HCT116 (cell line): ENCODE results near the gene COG5. TPM values are rescaled to one million over a fixed set of nuclear protein-coding genes. Genes with fewer than 3 reads are reported as not detected.

Experiments used
- ATAC-seq: fragments of 200-7000 bp; cut with Tn5 transposase; 2 replicates; pipeline ENCODE4 v1.9.1; 2020; ENCODE audit warnings: mild to moderate bottlenecking, moderate library complexity
- BruUV-seq: library from RNA; stranded (reverse); fragments of 400-500 nt; replicated peaks from 2 replicates; lab custom pipeline; 2021; lab: Mats Ljungman, UMichigan
- CTCF ChIA-PET: fragments of 300-600 bp; sonication (Branson Sonifier 250); formaldehyde crosslinking; loops from one replicate; lab custom pipeline; 2021; ENCODE audit warnings: antibody characterized with exemption; lab: Charles Lee
- POLR2A ChIA-PET: fragments of 300-600, 350-600 bp; sonication (Branson Sonifier 250); formaldehyde crosslinking; loops from one replicate; lab custom pipeline; 2021; ENCODE audit warnings: antibody characterized with exemption; lab: Charles Lee
- RAD21 ChIA-PET, 2 experiments: fragments of 300-600 bp; sonication (Branson Sonifier 250); formaldehyde crosslinking; loops; one replicate each; lab custom pipeline; 2023; ENCODE audit warnings: low total read pairs in 2 of 2; ENCODE audit not compliant: uncharacterized antibody in 2 of 2, unreplicated experiment in 2 of 2, low non-redundant PET in 1 of 2; lab: Charles Lee
- DNase-seq: peaks from one replicate; pipeline ENCODE4 v3.0.0-alpha.2; 2010; ENCODE audit warnings: low read depth, low spot score
- H2AFZ ChIP-seq: fragments of 200-600 bp; shearing (Covaris generic), sonication (generic); 2 replicates; pipeline ENCODE4 v1.6.1; 2017; ENCODE audit warnings: low read depth, mixed run types, mixed read lengths, antibody characterized with exemption, low read length; ENCODE audit not compliant: poor library complexity, severe bottlenecking
- H3K27ac ChIP-seq: 2 replicates; pipeline ENCODE4 v1.5.1; 2012; ENCODE audit warnings: low read depth, low read length
- H3K27me3 ChIP-seq: fragments of 200-600 bp; sonication (generic); 2 replicates; pipeline ENCODE4 v1.6.1; 2016; ENCODE audit warnings: mixed run types, low read length, mixed read lengths; ENCODE audit not compliant: insufficient read depth
- H3K36me3 ChIP-seq, 2 experiments: fragments of 200-500 bp in 1 of 2; fragments of 200-600 bp in 1 of 2; sonication (Bioruptor generic) in 1 of 2; sonication (generic) in 1 of 2; 2 replicates each; pipeline versions ENCODE4 v1.5.1 to v1.6.1; 2014 to 2016; ENCODE audit warnings: low read length in 2 of 2, inconsistent platforms in 1 of 2, mixed read lengths in 1 of 2, mixed run types in 1 of 2; ENCODE audit not compliant: insufficient read depth in 2 of 2, control insufficient read depth in 1 of 2
- H3K4me1 ChIP-seq, 2 experiments: fragments of 200-600 bp in 1 of 2; sonication (generic) in 1 of 2; 2 replicates each; pipeline versions ENCODE4 v1.5.1 to v1.6.1; 2012 to 2017; ENCODE audit warnings: low read length in 2 of 2, inconsistent platforms in 1 of 2, mild to moderate bottlenecking in 1 of 2, mixed read lengths in 1 of 2, mixed run types in 1 of 2, moderate library complexity in 1 of 2; ENCODE audit not compliant: insufficient read depth in 2 of 2, control insufficient read depth in 1 of 2
- H3K4me2 ChIP-seq: fragments of 200-600 bp; sonication (generic); 2 replicates; pipeline ENCODE4 v1.6.1; 2017; ENCODE audit warnings: mixed run types, low read length, mixed read lengths
- H3K4me3 ChIP-seq, 2 experiments: fragments of 200-600 bp in 1 of 2; sonication (generic) in 1 of 2; replicated peaks in 1 of 2; 2 replicates each; pipeline ENCODE4 v1.5.1; 2011 to 2016; ENCODE audit warnings: low read length in 2 of 2, control low read depth in 1 of 2, low read depth in 1 of 2, mild to moderate bottlenecking in 1 of 2, mixed read lengths in 1 of 2, mixed run types in 1 of 2
- H3K79me2 ChIP-seq: fragments of 200-600 bp; sonication (generic); 2 replicates; pipeline ENCODE4 v1.6.1; 2017; ENCODE audit warnings: mild to moderate bottlenecking, mixed run types, low read length, moderate library complexity, mixed read lengths; ENCODE audit not compliant: insufficient read depth
- H3K9ac ChIP-seq: fragments of 200-600 bp; sonication (generic); 2 replicates; pipeline ENCODE4 v1.6.1; 2016; ENCODE audit warnings: low read length, mixed read lengths
- H3K9me2 ChIP-seq: fragments of 200-600 bp; sonication (generic), shearing (Covaris generic); 2 replicates; pipeline ENCODE4 v1.6.1; 2017; ENCODE audit warnings: mixed run types, mild to moderate bottlenecking, moderate library complexity; ENCODE audit not compliant: insufficient read depth
- H3K9me3 ChIP-seq, 2 experiments: fragments of 200-500 bp in 1 of 2; fragments of 200-600 bp in 1 of 2; sonication (Bioruptor generic) in 1 of 2; sonication (generic) in 1 of 2; 2 replicates each; pipeline ENCODE4 v1.6.1; 2014 to 2017; ENCODE audit warnings: low read length in 2 of 2, mixed read lengths in 2 of 2, inconsistent platforms in 1 of 2, low read depth in 1 of 2, mild to moderate bottlenecking in 1 of 2, mixed run types in 1 of 2, moderate library complexity in 1 of 2; ENCODE audit not compliant: control insufficient read depth in 1 of 2, insufficient read depth in 1 of 2
- H4K20me1 ChIP-seq: fragments of 200-600 bp; sonication (generic), shearing (Covaris generic); 2 replicates; pipeline ENCODE4 v1.6.1; 2017; ENCODE audit warnings: mixed run types, mild to moderate bottlenecking, moderate library complexity; ENCODE audit not compliant: insufficient read depth
- CBX3 ChIP-seq: IDR thresholded peaks from 2 replicates; pipeline ENCODE4 v1.6.1; 2012; ENCODE audit warnings: low read depth
- CEBPB ChIP-seq: IDR thresholded peaks from 2 replicates; pipeline ENCODE4 v1.6.1; 2012; ENCODE audit warnings: low read depth
- CTCF ChIP-seq, 3 experiments: fragments of 200-600 bp in 1 of 3; sonication (generic) in 1 of 3; IDR thresholded peaks in 2 of 3; conservative IDR thresholded peaks in 1 of 3; 2 replicates each; pipeline ENCODE4 v1.5.1; 2012 to 2017; ENCODE audit warnings: low read depth in 2 of 3, low read length in 2 of 3, antibody characterized with exemption in 1 of 3, borderline replicate concordance in 1 of 3, control low read depth in 1 of 3, mild to moderate bottlenecking in 1 of 3, mixed read lengths in 1 of 3, mixed run types in 1 of 3, moderate library complexity in 1 of 3; ENCODE audit not compliant: insufficient read depth in 1 of 3
- ELF1 ChIP-seq: IDR thresholded peaks from 2 replicates; pipeline ENCODE4 v1.6.1; 2012; ENCODE audit warnings: low read depth, borderline replicate concordance
- JUND ChIP-seq: IDR thresholded peaks from 2 replicates; pipeline ENCODE4 v1.6.1; 2012
- MAX ChIP-seq: IDR thresholded peaks from 2 replicates; pipeline ENCODE4 v1.6.1; 2012
- POLR2A ChIP-seq: IDR thresholded peaks from 2 replicates; pipeline ENCODE4 v1.7.0; 2011; ENCODE audit warnings: borderline replicate concordance; ENCODE audit not compliant: insufficient read depth, insufficient read length; ENCODE audit errors: extremely low read depth
- POLR2AphosphoS5 ChIP-seq: IDR thresholded peaks from 2 replicates; pipeline ENCODE4 v1.6.1; 2011; ENCODE audit warnings: mild to moderate bottlenecking, low read depth, low read length, moderate library complexity
- RAD21 ChIP-seq: IDR thresholded peaks from 2 replicates; pipeline ENCODE4 v1.6.1; 2012; ENCODE audit warnings: low read depth, mild to moderate bottlenecking
- SIN3A ChIP-seq: IDR thresholded peaks from 2 replicates; pipeline ENCODE4 v1.6.1; 2012; ENCODE audit warnings: low read depth
- SP1 ChIP-seq: IDR thresholded peaks from 2 replicates; pipeline ENCODE4 v1.6.1; 2012; ENCODE audit warnings: low read depth
- TCF7L2 ChIP-seq: IDR thresholded peaks from 2 replicates; pipeline ENCODE4 v1.7.0; 2011; ENCODE audit warnings: borderline replicate concordance, inconsistent platforms; ENCODE audit not compliant: insufficient read depth, insufficient read length; ENCODE audit errors: extremely low read depth
- ZFX ChIP-seq: fragments of 450-650 bp; IDR thresholded peaks from 2 replicates; pipeline ENCODE4 v1.6.1; 2017
- intact Hi-C: fragments of 100-400 bp; cut with micrococcal nuclease; formaldehyde crosslinking; loops from 2 replicates; pipeline ENCODE4 v1.10.0; 2022
- total RNA-seq: library from RNA; stranded (reverse); gene quantifications from one replicate; pipeline ENCODE4 v1.2.1, GENCODE V29; 2021; ENCODE audit not compliant: unreplicated experiment
- TF ChIP-seq, protein P1 (sequence below): IDR thresholded peaks from 2 replicates; pipeline ENCODE4 v1.6.1; 2012
- TF ChIP-seq, protein P2 (sequence below): IDR thresholded peaks from 2 replicates; pipeline ENCODE4 v1.6.1; 2011; ENCODE audit warnings: mild to moderate bottlenecking, low read length, moderate library complexity; ENCODE audit not compliant: insufficient replicate concordance; ENCODE audit errors: extremely low read depth

The COG5 gene
- total RNA-seq, 1 experiment from 2014 or later: 30.7 TPM

DNA sequence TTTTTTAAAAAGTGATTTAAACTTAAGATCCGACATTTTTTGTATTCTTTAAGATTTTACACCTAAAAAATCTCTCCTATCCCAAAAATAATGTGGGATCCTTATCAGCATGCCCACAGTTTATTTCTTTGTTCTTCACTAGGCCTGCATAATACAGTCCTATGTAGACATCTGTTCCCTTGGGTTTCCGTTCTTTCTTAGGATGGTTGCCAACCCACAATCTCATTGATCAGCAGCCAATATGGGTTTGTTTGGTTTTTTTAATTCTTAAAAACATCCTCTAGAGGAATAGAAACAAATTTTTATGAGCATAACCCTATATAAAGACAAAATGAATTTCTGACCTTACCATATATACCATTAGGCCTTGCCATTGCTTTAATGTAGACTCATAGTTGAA lies 403.3 kb downstream of the COG5 start:
- CTCF ChIA-PET: interaction anchor here (1.8 kb wide), 1 partner anchor 10 kb away, joined by 5 read pairs; no protein-coding TSS in a partner anchor
- H3K4me3 ChIP-seq: no peak overlapping the region
- no peak overlapping the region for H3K9ac ChIP-seq
- H3K9me3 ChIP-seq: no peaks in the 10 kb centered on the region
- no peak overlapping the region for H3K4me2 ChIP-seq
- H3K27ac ChIP-seq: no peak overlapping the region
- ATAC-seq (no peak), DNase-seq (no peak)
- TF ChIP-seq RAD21 (no peak), POLR2A (no peak), MAX (no peak), SIN3A (no peak), POLR2AphosphoS5 (no peak), ZFX (no peak)
- TF ChIP-seq, protein P1, sequence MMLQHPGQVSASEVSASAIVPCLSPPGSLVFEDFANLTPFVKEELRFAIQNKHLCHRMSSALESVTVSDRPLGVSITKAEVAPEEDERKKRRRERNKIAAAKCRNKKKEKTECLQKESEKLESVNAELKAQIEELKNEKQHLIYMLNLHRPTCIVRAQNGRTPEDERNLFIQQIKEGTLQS: no peak
- H2AFZ ChIP-seq: no peak overlapping the region
- H3K79me2 ChIP-seq: no peaks in the 10 kb centered on the region
- no peaks in the 10 kb centered on the region for H4K20me1 ChIP-seq
- no peaks in the 10 kb centered on the region for H3K36me3 ChIP-seq
- BruUV-seq: TSS peak; percentile 30
- no peaks in the 10 kb centered on the region for H3K27me3 ChIP-seq
- no peaks in the 10 kb centered on the region for H3K4me1 ChIP-seq
- POLR2A ChIA-PET: no interaction called here
- RAD21 ChIA-PET: no interaction called here
- intact Hi-C loops: no loop called here
- no peaks in the 10 kb centered on the region for H3K9me2 ChIP-seq

- no peak overlapping the region for H3K9ac ChIP-seq
- intact Hi-C loops: no loop called here
- ATAC-seq (no peak), DNase-seq (no peak)
- H3K36me3 ChIP-seq: no peaks in the 10 kb centered on the region
- no peak overlapping the region for H3K27ac ChIP-seq
- H3K4me2 ChIP-seq: no peak overlapping the region
- ChIA-PET RAD21 (no interaction called here), CTCF (no interaction called here), POLR2A (no interaction called here)
- no peaks in the 10 kb centered on the region for H3K9me2 ChIP-seq
- no peaks in the 10 kb centered on the region for H3K9me3 ChIP-seq
- no peak overlapping the region for H3K4me3 ChIP-seq
- no peaks in the 10 kb centered on the region for H3K4me1 ChIP-seq
- no peak overlapping the region for H2AFZ ChIP-seq
- no peaks in the 10 kb centered on the region for H3K27me3 ChIP-seq
- no TSS peak for BruUV-seq
- no peaks in the 10 kb centered on the region for H3K79me2 ChIP-seq
- no peaks in the 10 kb centered on the region for H4K20me1 ChIP-seq
- no peak for TF ChIP-seq JUND
- no peak for TF ChIP-seq TCF7L2
- TF ChIP-seq, protein P2, sequence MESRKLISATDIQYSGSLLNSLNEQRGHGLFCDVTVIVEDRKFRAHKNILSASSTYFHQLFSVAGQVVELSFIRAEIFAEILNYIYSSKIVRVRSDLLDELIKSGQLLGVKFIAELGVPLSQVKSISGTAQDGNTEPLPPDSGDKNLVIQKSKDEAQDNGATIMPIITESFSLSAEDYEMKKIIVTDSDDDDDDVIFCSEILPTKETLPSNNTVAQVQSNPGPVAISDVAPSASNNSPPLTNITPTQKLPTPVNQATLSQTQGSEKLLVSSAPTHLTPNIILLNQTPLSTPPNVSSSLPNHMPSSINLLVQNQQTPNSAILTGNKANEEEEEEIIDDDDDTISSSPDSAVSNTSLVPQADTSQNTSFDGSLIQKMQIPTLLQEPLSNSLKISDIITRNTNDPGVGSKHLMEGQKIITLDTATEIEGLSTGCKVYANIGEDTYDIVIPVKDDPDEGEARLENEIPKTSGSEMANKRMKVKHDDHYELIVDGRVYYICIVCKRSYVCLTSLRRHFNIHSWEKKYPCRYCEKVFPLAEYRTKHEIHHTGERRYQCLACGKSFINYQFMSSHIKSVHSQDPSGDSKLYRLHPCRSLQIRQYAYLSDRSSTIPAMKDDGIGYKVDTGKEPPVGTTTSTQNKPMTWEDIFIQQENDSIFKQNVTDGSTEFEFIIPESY: no peak
- TF ChIP-seq ELF1: no peak
- no peak for TF ChIP-seq CBX3
- TF ChIP-seq CEBPB: no peak
- no peak for TF ChIP-seq MAX
- no peak for TF ChIP-seq CTCF (IDR thresholded peaks at IDR 0.05 in 2 of 3, conservative IDR thresholded peaks at IDR 0.05 in 1 of 3; ENCODE audit: borderline replicate concordance in 1 of 3, insufficient read depth in 1 of 3, low read depth in 2 of 3, low read length in 2 of 3)
- no peak for TF ChIP-seq SP1
These were observed 405.7 kb downstream of the COG5 start for GRCh38 chr7:107158028-107158427.
